Neural cell (in vitro differentiated cells): ENCODE data around the gene MAML2. TPM values are rescaled to one million over a fixed set of nuclear protein-coding genes. Genes with fewer than 3 reads are reported as not detected.

ENCODE experiments used
- H2AFZ ChIP-seq: fragments of 200-600, 300-800 bp; sonication (generic), shearing (Covaris generic); 2 replicates; pipeline ENCODE4 v1.6.0; 2014; ENCODE audit warnings: low read depth, mild to moderate bottlenecking, antibody characterized with exemption, low read length, moderate library complexity
- H3F3A ChIP-seq: fragments of 200-600 bp; shearing (Covaris generic); 2 replicates; pipeline ENCODE4 v1.6.1; 2016; ENCODE audit warnings: mild to moderate bottlenecking, moderate library complexity, mixed read lengths, antibody characterized with exemption, low read length; ENCODE audit not compliant: insufficient read depth, poor library complexity, severe bottlenecking
- H3K27ac ChIP-seq: fragments of 200-600, 300-800 bp; sonication (generic), shearing (Covaris generic); 2 replicates; pipeline ENCODE4 v1.5.1; 2014; ENCODE audit warnings: mild to moderate bottlenecking, low read length, moderate library complexity
- H3K27me3 ChIP-seq: fragments of 300-800, 200-600 bp; sonication (generic), shearing (Covaris generic); 2 replicates; pipeline ENCODE4 v1.6.0; 2014; ENCODE audit warnings: mild to moderate bottlenecking, low read depth, low read length, moderate library complexity; ENCODE audit not compliant: insufficient read depth
- H3K36me3 ChIP-seq: fragments of 300-800, 200-600 bp; sonication (generic), shearing (Covaris generic); 2 replicates; pipeline ENCODE4 v1.5.1; 2014; ENCODE audit warnings: mild to moderate bottlenecking, antibody characterized with exemption, low read length, moderate library complexity; ENCODE audit not compliant: insufficient read depth
- H3K4me2 ChIP-seq: fragments of 300-800, 200-600 bp; sonication (generic), shearing (Covaris generic); 2 replicates; pipeline ENCODE4 v1.6.0; 2014; ENCODE audit warnings: mild to moderate bottlenecking, low read length
- H3K4me3 ChIP-seq: fragments of 300-800, 200-600 bp; sonication (generic), shearing (Covaris generic); 2 replicates; pipeline ENCODE4 v1.5.1; 2014; ENCODE audit warnings: mild to moderate bottlenecking, low read length, moderate library complexity
- H3K79me2 ChIP-seq: fragments of 200-600 bp; shearing (Covaris generic); replicated peaks from 2 replicates; pipeline ENCODE4 v1.6.0; 2014; ENCODE audit warnings: mild to moderate bottlenecking, low read length, moderate library complexity; ENCODE audit not compliant: insufficient read depth
- H3K9ac ChIP-seq: fragments of 300-800, 200-600 bp; sonication (generic), shearing (Covaris generic); 2 replicates; pipeline ENCODE4 v1.6.1; 2016; ENCODE audit warnings: mild to moderate bottlenecking, low read length, mixed read lengths
- H3K9me2 ChIP-seq: fragments of 200-600 bp; shearing (Covaris generic); 2 replicates; pipeline ENCODE4 v1.6.1; 2016; ENCODE audit warnings: mild to moderate bottlenecking, low read length, mixed read lengths; ENCODE audit not compliant: insufficient read depth
- H3K9me3 ChIP-seq: fragments of 200-600, 300-800 bp; sonication (generic), shearing (Covaris generic); 2 replicates; pipeline ENCODE4 v1.6.1; 2016; ENCODE audit warnings: mild to moderate bottlenecking, mixed run types, low read length, moderate library complexity, mixed read lengths
- H4K20me1 ChIP-seq: fragments of 200-600 bp; shearing (Covaris generic); 2 replicates; pipeline ENCODE4 v1.6.1; 2016; ENCODE audit warnings: mild to moderate bottlenecking, mixed run types; ENCODE audit not compliant: insufficient read depth
- CTCF ChIP-seq: fragments of 450-650 bp; IDR thresholded peaks from 2 replicates; pipeline ENCODE4 v1.5.1; 2014; ENCODE audit warnings: antibody characterized with exemption, mild to moderate bottlenecking, moderate library complexity; ENCODE audit not compliant: poor library complexity, severe bottlenecking
- EP300 ChIP-seq: fragments of 450-650 bp; conservative IDR thresholded peaks from 2 replicates; pipeline ENCODE4 v1.6.1; 2014; ENCODE audit warnings: antibody characterized with exemption, mild to moderate bottlenecking, moderate library complexity; ENCODE audit not compliant: poor library complexity, severe bottlenecking
- EZH2 ChIP-seq: fragments of 200-600, 300-800 bp; shearing (Covaris generic), sonication (generic); IDR thresholded peaks from 2 replicates; pipeline ENCODE4 v1.6.1; 2014; ENCODE audit warnings: antibody characterized with exemption, low read length, borderline replicate concordance, mild to moderate bottlenecking; ENCODE audit not compliant: insufficient read depth, poor library complexity, severe bottlenecking
- MXI1 ChIP-seq: fragments of 450-650 bp; conservative IDR thresholded peaks from 2 replicates; pipeline ENCODE4 v1.6.1; 2014; ENCODE audit warnings: antibody characterized with exemption, mild to moderate bottlenecking; ENCODE audit not compliant: poor library complexity, severe bottlenecking
- POLR2AphosphoS5 ChIP-seq: IDR thresholded peaks from 2 replicates; pipeline ENCODE4 v1.6.1; 2012
- RAD21 ChIP-seq: fragments of 450-650 bp; conservative IDR thresholded peaks from 2 replicates; pipeline ENCODE4 v1.6.1; 2014; ENCODE audit warnings: antibody characterized with exemption, mild to moderate bottlenecking, moderate library complexity
- SMC3 ChIP-seq: fragments of 450-650 bp; conservative IDR thresholded peaks from 2 replicates; pipeline ENCODE4 v1.6.1; 2014; ENCODE audit warnings: antibody characterized with exemption, mild to moderate bottlenecking, moderate library complexity; ENCODE audit not compliant: poor library complexity
- TAF1 ChIP-seq: IDR thresholded peaks from 2 replicates; pipeline ENCODE4 v1.6.1; 2012; ENCODE audit warnings: low read depth
- polyA plus RNA-seq: library from polyadenylated mRNA; depleted of rRNA; stranded (reverse); fragments of >200 nt; gene quantifications from 2 replicates; pipeline ENCODE4 v1.2.3, GENCODE V29; 2014
- TF ChIP-seq, protein P1 (sequence below): IDR thresholded peaks from 2 replicates; pipeline ENCODE4 v1.6.1; 2012; ENCODE audit warnings: borderline replicate concordance

The MAML2 gene
- polyA plus RNA-seq, 1 donor from 2014 or later = 3.6 TPM

DNA sequence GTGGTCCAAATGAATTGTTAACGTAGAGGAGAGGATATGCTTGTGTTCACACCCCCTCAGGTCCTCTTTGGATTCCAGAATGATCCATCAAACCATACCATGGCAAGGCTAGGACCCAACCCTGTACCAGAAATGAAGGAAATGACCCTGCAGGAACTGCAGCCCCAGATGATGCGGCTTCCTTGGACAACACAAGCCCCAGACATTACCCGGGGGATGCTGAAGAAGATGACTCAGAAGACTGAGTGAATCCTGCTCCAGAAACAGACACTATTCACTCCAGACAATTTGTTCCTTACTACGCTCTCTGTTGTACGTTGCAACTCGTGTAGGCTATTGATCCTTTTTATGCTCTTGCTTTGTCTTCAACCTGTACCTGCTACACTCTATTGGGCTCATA, 403.9 kb downstream of the MAML2 start:
- no peaks in the 10 kb centered on the region for H3K36me3 ChIP-seq
- no peaks in the 10 kb centered on the region for H3K79me2 ChIP-seq
- H3F3A ChIP-seq = no peaks in the 10 kb centered on the region
- H2AFZ ChIP-seq = no peak overlapping the region
- H3K9me2 ChIP-seq = no peaks in the 10 kb centered on the region
- no peak overlapping the region for H3K27ac ChIP-seq
- H3K9ac ChIP-seq = no peak overlapping the region
- H3K9me3 ChIP-seq = no peaks in the 10 kb centered on the region
- H4K20me1 ChIP-seq = no peaks in the 10 kb centered on the region
- no peak overlapping the region for H3K4me2 ChIP-seq
- TF ChIP-seq EP300 (no peak), MXI1 (no peak), EZH2 (no peak), POLR2AphosphoS5 (no peak), TAF1 (no peak), SMC3 (no peak), RAD21 (no peak), CTCF (no peak)
- TF ChIP-seq, protein P1, sequence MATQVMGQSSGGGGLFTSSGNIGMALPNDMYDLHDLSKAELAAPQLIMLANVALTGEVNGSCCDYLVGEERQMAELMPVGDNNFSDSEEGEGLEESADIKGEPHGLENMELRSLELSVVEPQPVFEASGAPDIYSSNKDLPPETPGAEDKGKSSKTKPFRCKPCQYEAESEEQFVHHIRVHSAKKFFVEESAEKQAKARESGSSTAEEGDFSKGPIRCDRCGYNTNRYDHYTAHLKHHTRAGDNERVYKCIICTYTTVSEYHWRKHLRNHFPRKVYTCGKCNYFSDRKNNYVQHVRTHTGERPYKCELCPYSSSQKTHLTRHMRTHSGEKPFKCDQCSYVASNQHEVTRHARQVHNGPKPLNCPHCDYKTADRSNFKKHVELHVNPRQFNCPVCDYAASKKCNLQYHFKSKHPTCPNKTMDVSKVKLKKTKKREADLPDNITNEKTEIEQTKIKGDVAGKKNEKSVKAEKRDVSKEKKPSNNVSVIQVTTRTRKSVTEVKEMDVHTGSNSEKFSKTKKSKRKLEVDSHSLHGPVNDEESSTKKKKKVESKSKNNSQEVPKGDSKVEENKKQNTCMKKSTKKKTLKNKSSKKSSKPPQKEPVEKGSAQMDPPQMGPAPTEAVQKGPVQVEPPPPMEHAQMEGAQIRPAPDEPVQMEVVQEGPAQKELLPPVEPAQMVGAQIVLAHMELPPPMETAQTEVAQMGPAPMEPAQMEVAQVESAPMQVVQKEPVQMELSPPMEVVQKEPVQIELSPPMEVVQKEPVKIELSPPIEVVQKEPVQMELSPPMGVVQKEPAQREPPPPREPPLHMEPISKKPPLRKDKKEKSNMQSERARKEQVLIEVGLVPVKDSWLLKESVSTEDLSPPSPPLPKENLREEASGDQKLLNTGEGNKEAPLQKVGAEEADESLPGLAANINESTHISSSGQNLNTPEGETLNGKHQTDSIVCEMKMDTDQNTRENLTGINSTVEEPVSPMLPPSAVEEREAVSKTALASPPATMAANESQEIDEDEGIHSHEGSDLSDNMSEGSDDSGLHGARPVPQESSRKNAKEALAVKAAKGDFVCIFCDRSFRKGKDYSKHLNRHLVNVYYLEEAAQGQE = no peak
- no peak overlapping the region for H3K4me3 ChIP-seq
- no peaks in the 10 kb centered on the region for H3K27me3 ChIP-seq

DNA sequence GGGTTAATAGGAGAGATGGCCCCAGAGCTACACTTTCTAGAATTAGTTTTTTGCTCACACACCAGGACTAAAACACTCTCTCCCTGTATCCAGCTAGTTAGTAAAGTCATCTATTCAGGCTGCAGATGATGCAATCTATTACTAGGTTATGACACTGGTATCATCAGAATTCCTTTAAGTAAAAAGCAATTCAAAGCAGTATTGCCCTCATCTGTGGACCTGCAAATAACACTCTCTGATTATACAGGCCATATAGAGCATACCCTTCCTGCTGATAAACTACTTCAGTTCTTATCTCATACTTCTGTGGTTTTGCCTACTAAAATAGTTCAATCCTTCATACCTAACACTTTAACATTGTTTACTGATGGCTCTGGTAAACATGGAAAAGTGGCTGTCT, 405.6 kb downstream of the MAML2 start:
- Histone ChIP-seq H3F3A (no peaks in the 10 kb centered on the region), H3K4me3 (no peak overlapping the region), H3K9ac (no peak overlapping the region), H3K4me2 (no peak overlapping the region), H4K20me1 (no peaks in the 10 kb centered on the region), H3K9me2 (no peaks in the 10 kb centered on the region), H3K27ac (no peak overlapping the region), H3K79me2 (no peaks in the 10 kb centered on the region), H3K36me3 (no peaks in the 10 kb centered on the region), H3K27me3 (no peaks in the 10 kb centered on the region), H3K9me3 (no peaks in the 10 kb centered on the region), H2AFZ (no peak overlapping the region)
- no peak for TF ChIP-seq POLR2AphosphoS5
- no peak for TF ChIP-seq SMC3
- no peak for TF ChIP-seq EZH2
- no peak for TF ChIP-seq EP300
- TF ChIP-seq TAF1 = no peak
- TF ChIP-seq, protein P1 = no peak
- no peak for TF ChIP-seq MXI1
- TF ChIP-seq CTCF = no peak
- no peak for TF ChIP-seq RAD21
